Heart left ventricle (tissue), 13 donors: ENCODE measurements around the gene CXXC5.

ENCODE experiments used
- POLR2A ChIP-seq, 2 donors: fragments of 450-650 bp; IDR thresholded peaks; one replicate each; pipeline ENCODE4 v1.6.1; 2017; ENCODE audit warnings: antibody characterized with exemption in 2 of 2, mild to moderate bottlenecking in 2 of 2, moderate library complexity in 2 of 2
- TF ChIP-seq, protein P1 (sequence below), 12 donors: fragments of 200-600 bp; sonication (generic) in 4 of 12; IDR thresholded peaks; one replicate each; pipeline versions ENCODE4 v1.5.0 to v1.8.0; 2018 to 2022; ENCODE audit warnings: antibody characterized with exemption in 12 of 12, mild to moderate bottlenecking in 5 of 12
- donor health status: ischemic (EF 13 %, LVEDD 7.1; RV severe dilation, severe dysfunction).
- donor health status: DM: no; HTN: yes; CAD: no.
- donor health status: DM: no; HTN: no; CAD: no.
- donor health status: ischemic (EF 25% LVEDD 6.9; RV normal size, moderate dysfunction).
- donor health status: ischemic (EF 25% LVEDD 5.7; RV mildly dilated, moderate dysfunction).
- donor health status: ischemic (EF 35%, LVEDD 5.7; RV mildly dilated, moderate dysfunction).
- donor health status: nonischemic (EF 11% LVEDD 7.7; RV severe dilation, severe dysfunction).
- donor health status: DM: yes; HTN: yes; CAD: no.
- donor health status: PGD.
- donor health status: ischemic (EF 29% LVEDD 5.4; RV normal size, mild dysfunction).
- donor health status: nonischemic (EF 23%, LVEDD 6.1; RV moderate dilation, normal function).

DNA sequence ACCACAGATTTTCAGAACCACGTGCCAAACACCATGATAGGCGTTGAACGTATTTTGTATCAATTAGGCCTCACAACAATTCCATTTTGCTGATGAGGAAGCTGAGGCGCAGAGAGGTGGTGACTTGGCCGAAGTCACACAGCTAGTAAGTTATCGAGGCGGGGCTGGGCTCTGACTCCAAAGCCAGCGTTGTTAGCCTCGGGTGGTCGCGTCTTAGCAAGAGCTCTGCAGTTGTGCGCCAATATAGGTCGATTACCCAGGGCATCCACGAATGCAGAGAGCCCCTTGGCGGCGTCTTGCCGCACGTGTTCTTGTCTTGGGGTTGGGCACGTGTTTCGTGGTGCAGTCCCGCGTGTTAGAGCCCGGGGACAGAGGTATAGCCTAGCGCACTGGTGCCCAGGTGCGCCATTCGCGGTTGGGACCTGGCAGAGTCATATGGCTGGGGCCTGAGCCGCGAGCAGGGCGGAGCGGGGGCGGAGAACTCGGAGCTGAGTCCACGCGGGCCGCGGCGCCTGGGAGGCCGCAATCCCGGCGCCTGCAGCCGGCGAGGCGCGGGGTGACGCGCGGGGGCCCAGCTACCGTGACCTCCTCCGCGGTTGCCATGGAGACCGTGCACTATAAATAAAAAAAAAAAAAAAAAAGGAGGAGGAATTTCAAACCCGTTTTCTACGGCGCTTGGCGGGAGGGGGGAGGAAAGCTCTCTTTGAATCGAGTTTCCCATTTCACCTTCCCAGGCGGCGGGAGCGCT, 62.3 kb downstream of the CXXC5 start:
- TF ChIP-seq, protein P1, sequence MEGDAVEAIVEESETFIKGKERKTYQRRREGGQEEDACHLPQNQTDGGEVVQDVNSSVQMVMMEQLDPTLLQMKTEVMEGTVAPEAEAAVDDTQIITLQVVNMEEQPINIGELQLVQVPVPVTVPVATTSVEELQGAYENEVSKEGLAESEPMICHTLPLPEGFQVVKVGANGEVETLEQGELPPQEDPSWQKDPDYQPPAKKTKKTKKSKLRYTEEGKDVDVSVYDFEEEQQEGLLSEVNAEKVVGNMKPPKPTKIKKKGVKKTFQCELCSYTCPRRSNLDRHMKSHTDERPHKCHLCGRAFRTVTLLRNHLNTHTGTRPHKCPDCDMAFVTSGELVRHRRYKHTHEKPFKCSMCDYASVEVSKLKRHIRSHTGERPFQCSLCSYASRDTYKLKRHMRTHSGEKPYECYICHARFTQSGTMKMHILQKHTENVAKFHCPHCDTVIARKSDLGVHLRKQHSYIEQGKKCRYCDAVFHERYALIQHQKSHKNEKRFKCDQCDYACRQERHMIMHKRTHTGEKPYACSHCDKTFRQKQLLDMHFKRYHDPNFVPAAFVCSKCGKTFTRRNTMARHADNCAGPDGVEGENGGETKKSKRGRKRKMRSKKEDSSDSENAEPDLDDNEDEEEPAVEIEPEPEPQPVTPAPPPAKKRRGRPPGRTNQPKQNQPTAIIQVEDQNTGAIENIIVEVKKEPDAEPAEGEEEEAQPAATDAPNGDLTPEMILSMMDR (IDR thresholded peaks at IDR 0.05) = no peak
- TF ChIP-seq POLR2A (IDR thresholded peaks at IDR 0.05) = no peak
